ENCODE measurements around the gene RAPGEF4.

The RAPGEF4 gene

DNA sequence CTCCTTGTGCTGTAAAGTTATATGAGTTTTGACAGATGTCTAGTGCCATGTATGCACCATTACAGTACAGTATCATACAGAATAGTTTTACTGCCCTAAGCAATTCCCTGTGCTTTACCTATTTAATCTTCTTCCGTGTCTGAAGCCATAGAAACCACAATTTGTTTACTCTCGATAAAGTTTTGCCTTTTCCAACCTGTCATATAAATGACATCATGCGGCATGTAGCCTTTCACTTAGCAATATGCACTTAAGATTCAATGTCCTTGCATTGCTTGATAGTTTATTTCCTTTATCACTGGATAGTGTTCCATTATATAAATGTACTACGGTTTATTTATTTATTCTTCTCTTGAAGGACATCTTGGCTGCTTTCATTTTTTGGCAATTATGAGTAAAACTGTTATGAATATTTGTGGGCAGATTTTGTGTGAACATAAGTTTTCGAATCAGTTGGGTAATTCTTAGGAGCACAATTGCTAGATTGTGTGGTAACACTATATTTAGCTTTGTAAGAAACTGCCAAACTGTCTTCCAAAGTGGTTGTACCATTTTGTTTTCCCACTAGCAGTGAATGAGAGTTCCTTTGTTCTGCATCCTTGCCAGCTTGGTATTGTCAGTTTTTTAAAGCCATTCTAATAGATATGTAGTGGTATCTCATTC lies 203.2 kb downstream of the RAPGEF4 start (continued):
- TF ChIP-seq, protein P1, sequence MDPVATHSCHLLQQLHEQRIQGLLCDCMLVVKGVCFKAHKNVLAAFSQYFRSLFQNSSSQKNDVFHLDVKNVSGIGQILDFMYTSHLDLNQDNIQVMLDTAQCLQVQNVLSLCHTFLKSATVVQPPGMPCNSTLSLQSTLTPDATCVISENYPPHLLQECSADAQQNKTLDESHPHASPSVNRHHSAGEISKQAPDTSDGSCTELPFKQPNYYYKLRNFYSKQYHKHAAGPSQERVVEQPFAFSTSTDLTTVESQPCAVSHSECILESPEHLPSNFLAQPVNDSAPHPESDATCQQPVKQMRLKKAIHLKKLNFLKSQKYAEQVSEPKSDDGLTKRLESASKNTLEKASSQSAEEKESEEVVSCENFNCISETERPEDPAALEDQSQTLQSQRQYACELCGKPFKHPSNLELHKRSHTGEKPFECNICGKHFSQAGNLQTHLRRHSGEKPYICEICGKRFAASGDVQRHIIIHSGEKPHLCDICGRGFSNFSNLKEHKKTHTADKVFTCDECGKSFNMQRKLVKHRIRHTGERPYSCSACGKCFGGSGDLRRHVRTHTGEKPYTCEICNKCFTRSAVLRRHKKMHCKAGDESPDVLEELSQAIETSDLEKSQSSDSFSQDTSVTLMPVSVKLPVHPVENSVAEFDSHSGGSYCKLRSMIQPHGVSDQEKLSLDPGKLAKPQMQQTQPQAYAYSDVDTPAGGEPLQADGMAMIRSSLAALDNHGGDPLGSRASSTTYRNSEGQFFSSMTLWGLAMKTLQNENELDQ (tag by site-specific recombination; IDR thresholded peaks at IDR 0.05; ENCODE audit: low read depth): no peak

DNA sequence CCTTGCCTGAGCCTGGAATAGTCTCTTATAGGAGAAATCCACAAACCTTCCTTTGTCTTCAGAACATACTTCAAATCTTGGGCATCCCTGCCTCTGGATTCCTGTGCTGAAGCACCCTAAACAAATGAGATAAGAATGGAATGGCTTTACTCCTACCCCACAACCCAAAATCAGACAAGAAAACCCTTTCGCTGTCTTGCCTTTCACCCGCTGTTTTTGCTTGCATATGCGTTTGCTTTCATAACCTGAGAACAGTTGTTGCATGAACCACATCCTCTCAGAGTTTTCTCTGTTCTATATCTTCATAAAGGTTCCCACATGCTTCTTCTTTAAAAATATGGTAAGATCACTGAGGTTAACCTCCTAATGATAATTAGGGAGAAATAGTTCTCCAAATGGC lies 207.9 kb downstream of the RAPGEF4 start:
- ChIA-PET POLR2A (no interaction called here), CTCF (no interaction called here)
- no peaks in the 10 kb centered on the region for H3K9me3 ChIP-seq (ENCODE audit: control insufficient read depth, insufficient read depth, low read depth, low read length)
- no peak overlapping the region for H3K27ac ChIP-seq (ENCODE audit: extremely low read depth, low read depth, low read length)
- 0 out of 2 replicates have a peak, but pooled peaks cover 2% of the 10 kb centered on the region for H3K4me1 ChIP-seq (ENCODE audit: control insufficient read depth, insufficient read depth, low read length)
- H3K36me3 ChIP-seq (ENCODE audit: control insufficient read depth in 2 of 2, insufficient read depth in 1 of 2, low read length in 2 of 2): no peaks in the 10 kb centered on the region
- no peak for TF ChIP-seq ZNF335 (tag by site-specific recombination; conservative IDR thresholded peaks at IDR 0.05)
- TF ChIP-seq, protein P2, sequence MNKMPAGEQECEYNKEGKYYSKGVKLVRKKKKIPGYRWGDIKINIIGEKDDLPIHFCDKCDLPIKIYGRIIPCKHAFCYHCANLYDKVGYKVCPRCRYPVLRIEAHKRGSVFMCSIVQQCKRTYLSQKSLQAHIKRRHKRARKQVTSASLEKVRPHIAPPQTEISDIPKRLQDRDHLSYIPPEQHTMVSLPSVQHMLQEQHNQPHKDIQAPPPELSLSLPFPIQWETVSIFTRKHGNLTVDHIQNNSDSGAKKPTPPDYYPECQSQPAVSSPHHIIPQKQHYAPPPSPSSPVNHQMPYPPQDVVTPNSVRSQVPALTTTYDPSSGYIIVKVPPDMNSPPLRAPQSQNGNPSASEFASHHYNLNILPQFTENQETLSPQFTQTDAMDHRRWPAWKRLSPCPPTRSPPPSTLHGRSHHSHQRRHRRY (tag by site-specific recombination; IDR thresholded peaks at IDR 0.05): no peak
- no peak for TF ChIP-seq ZNF658 (tag by site-specific recombination; IDR thresholded peaks at IDR 0.05)
- TF ChIP-seq ZNF121 (tag by site-specific recombination; IDR thresholded peaks at IDR 0.05): no peak
- TF ChIP-seq ZNF670 (tag by site-specific recombination; IDR thresholded peaks at IDR 0.05; ENCODE audit: low read depth): no peak
- no peak for TF ChIP-seq ZSCAN16 (tag by site-specific recombination; IDR thresholded peaks at IDR 0.05)
- no peak for TF ChIP-seq CTCF (tag by site-specific recombination; IDR thresholded peaks at IDR 0.05)
- TF ChIP-seq ZFP3 (tag by site-specific recombination; IDR thresholded peaks at IDR 0.05; ENCODE audit: low read depth): no peak
- no peak for TF ChIP-seq ZNF175 (tag by site-specific recombination; IDR thresholded peaks at IDR 0.05)
- no peak for TF ChIP-seq ZBTB26 (tag by site-specific recombination; optimal IDR thresholded peaks at IDR 0.05)
- TF ChIP-seq, protein P3, sequence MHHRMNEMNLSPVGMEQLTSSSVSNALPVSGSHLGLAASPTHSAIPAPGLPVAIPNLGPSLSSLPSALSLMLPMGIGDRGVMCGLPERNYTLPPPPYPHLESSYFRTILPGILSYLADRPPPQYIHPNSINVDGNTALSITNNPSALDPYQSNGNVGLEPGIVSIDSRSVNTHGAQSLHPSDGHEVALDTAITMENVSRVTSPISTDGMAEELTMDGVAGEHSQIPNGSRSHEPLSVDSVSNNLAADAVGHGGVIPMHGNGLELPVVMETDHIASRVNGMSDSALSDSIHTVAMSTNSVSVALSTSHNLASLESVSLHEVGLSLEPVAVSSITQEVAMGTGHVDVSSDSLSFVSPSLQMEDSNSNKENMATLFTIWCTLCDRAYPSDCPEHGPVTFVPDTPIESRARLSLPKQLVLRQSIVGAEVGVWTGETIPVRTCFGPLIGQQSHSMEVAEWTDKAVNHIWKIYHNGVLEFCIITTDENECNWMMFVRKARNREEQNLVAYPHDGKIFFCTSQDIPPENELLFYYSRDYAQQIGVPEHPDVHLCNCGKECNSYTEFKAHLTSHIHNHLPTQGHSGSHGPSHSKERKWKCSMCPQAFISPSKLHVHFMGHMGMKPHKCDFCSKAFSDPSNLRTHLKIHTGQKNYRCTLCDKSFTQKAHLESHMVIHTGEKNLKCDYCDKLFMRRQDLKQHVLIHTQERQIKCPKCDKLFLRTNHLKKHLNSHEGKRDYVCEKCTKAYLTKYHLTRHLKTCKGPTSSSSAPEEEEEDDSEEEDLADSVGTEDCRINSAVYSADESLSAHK (tag by site-specific recombination; IDR thresholded peaks at IDR 0.05): no peak
- no peak for TF ChIP-seq ZNF791 (tag by site-specific recombination; IDR thresholded peaks at IDR 0.05)
- no peak for TF ChIP-seq ZNF561 (tag by site-specific recombination; IDR thresholded peaks at IDR 0.05; ENCODE audit: borderline replicate concordance)
- TF ChIP-seq BCL11A (tag by site-specific recombination; IDR thresholded peaks at IDR 0.05; ENCODE audit: low read depth): no peak
- TF ChIP-seq, protein P4, sequence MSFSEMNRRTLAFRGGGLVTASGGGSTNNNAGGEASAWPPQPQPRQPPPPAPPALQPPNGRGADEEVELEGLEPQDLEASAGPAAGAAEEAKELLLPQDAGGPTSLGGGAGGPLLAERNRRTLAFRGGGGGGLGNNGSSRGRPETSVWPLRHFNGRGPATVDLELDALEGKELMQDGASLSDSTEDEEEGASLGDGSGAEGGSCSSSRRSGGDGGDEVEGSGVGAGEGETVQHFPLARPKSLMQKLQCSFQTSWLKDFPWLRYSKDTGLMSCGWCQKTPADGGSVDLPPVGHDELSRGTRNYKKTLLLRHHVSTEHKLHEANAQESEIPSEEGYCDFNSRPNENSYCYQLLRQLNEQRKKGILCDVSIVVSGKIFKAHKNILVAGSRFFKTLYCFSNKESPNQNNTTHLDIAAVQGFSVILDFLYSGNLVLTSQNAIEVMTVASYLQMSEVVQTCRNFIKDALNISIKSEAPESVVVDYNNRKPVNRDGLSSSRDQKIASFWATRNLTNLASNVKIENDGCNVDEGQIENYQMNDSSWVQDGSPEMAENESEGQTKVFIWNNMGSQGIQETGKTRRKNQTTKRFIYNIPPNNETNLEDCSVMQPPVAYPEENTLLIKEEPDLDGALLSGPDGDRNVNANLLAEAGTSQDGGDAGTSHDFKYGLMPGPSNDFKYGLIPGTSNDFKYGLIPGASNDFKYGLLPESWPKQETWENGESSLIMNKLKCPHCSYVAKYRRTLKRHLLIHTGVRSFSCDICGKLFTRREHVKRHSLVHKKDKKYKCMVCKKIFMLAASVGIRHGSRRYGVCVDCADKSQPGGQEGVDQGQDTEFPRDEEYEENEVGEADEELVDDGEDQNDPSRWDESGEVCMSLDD (tag by site-specific recombination; IDR thresholded peaks at IDR 0.05): no peak
- TF ChIP-seq, protein P5, sequence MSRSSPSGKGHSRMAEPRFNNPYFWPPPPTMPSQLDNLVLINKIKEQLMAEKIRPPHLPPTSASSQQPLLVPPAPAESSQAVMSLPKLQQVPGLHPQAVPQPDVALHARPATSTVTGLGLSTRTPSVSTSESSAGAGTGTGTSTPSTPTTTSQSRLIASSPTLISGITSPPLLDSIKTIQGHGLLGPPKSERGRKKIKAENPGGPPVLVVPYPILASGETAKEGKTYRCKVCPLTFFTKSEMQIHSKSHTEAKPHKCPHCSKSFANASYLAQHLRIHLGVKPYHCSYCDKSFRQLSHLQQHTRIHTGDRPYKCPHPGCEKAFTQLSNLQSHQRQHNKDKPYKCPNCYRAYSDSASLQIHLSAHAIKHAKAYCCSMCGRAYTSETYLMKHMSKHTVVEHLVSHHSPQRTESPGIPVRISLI (tag by site-specific recombination; IDR thresholded peaks at IDR 0.05): no peak
- H3K4me3 ChIP-seq (ENCODE audit: low read depth, low read length): no peak overlapping the region
